ENCODE results near the gene DDA1.

GRCh38 chr19:17266026-17266425 is 43.3 kb upstream of the DDA1 start:
- TF ChIP-seq CTCF (CRISPR knock-in tag; IDR thresholded peaks at IDR 0.05) (no peak), ZBTB20 (CRISPR knock-in tag; IDR thresholded peaks at IDR 0.05; ENCODE audit: borderline replicate concordance, low read depth) (no peak), SMAD1 (CRISPR knock-in tag; IDR thresholded peaks at IDR 0.05; ENCODE audit: borderline replicate concordance, low read depth) (no peak), MBD4 (IDR thresholded peaks at IDR 0.05; ENCODE audit: borderline replicate concordance, low read length) (no peak), PATZ1 (CRISPR knock-in tag; IDR thresholded peaks at IDR 0.05) (no peak)
